Measurements from ENCODE around the gene PEAK1. TPM values are rescaled to one million over a fixed set of nuclear protein-coding genes. Genes with fewer than 3 reads are reported as not detected.
"Not testable (repeated sequence)": the region's sequence is repeated elsewhere in the genome, so short reads cannot be mapped to it uniquely, and the experiment has no call there.

PEAK1 gene
- total RNA-seq, 1 experiment from 2014 or later, result 6.4 TPM

DNA sequence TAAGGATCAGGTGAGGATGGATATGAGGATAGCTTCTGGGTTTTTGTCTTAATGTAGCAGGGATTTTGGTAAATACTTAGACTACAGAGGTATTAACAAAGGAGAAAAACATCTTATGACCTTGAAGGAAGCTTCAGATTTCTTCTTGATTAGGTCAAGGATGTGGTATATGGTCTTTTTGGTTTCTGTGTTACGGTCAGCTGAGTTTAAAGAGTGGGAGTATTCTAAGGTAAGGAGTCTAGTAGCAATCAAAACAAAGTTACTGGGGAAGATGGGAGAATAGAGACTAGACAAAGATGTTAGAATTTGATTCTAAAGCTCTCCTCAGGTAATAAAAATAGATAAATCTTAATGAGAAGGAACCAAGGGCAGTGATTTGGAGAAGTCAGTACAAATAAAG is 7.0 kb upstream of the PEAK1 start:
- no peak for DNase-seq (ENCODE audit: low read depth)
- in situ Hi-C loops (cut with HindIII; ENCODE audit: low pct_unique_long_range_greater_than_20kb, low sequenced_read_pairs), result no loop called here

DNA sequence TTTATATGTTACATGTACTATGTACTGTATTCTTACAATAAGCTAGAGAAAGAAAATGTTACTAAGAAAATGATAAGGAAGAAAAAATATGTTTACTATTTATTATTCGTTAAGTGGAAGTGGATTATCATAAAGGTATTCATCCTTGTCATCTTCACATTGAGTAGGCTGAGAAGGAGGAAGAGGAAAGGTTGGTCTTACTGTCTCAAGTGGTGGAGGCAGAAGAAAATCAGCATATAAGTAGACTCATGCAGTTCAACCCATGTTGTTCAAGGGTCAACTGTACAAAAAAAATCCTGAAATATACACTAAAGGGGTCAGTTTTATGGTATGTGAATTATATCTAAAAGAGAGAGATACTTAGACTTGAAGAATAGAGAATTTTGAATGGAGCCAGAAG is 6.5 kb upstream of the PEAK1 start:
- DNase-seq (ENCODE audit: low read depth), result no peak
- in situ Hi-C loops (cut with HindIII; ENCODE audit: low pct_unique_long_range_greater_than_20kb, low sequenced_read_pairs), result no loop called here

DNA sequence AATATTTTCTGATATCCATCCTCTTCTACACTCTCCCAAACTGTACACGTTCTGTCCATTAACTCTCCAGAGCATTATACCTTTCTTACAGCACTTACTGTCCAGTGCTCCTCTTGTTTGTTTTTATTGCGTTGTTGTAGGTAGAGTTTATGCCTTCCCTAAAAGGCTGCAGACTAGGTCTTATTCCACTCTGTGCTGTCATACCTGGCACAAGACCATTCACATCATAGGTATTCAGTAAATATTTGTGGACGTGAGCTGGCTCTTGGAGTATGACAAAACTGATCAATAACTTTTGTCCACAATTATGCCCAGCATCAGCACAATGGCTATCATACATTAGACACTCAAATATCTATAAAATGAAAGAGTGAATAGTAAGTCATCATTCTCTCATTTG is 5.2 kb upstream of the PEAK1 start:
- in situ Hi-C loops (cut with HindIII; ENCODE audit: low pct_unique_long_range_greater_than_20kb, low sequenced_read_pairs), result no loop called here
- no peak for DNase-seq (ENCODE audit: low read depth)

DNA sequence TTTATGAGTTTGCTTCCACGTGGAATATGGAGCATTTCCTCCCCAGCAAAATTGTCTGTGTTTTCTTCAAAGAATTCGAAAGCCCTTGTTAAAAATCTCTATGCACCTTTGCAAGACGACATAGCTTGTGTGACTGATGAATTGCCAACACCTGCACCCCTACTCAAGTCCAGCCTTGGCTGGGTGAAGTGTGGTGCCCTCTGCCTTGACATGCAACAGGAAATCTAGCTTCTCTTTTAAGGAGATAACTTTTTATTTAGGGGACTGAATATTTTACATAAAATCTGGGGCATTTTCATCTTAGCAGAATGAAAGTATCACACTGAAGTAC is 1.4 kb upstream of the PEAK1 start:
- in situ Hi-C loops (cut with HindIII; ENCODE audit: low pct_unique_long_range_greater_than_20kb, low sequenced_read_pairs), result no loop called here
- DNase-seq (ENCODE audit: low read depth), result no peak

DNA sequence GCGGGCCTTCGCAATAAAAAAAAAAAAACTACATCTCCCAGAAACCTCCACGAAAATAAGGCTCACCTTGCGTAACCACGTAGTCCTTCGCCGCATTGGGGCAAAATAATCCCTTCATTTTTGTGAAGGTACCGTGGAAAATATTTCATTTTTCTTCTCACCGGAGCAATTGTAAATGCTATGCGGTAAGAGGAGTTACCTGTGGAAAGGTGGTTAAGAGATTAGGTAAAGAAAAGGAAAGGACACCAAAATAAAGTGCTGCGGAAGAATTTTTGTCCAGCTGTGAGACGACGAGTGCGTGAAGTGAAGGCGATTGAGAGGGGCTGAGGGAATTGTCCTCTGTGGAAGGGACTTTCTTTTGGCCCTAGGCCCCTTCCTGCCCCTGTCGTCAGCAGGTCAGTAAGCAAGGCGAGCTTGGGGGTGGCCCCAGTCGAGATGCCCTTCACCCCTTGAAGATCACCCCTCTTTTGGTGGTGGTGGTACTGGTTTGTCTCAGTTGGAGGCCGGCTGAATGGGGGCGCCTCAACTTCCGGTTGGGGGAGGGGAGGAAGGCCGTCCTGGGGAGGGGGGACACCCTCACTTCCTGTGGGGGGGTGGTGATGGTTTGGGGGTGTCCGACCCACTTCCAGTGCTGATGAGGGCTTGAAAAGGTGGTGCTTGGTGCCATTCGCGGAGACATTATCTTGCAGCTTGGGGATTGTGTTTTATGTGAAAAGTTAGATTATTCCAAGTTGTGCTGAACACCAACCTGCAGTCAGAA is 886 bp upstream of the PEAK1 start, which contains the start of gene HMG20A:
Gene HMG20A, plus strand, starts transcription at position 279 of the 760 bp plus-strand sequence. CDS start 37,520 bp downstream, outside the sequence.
- in situ Hi-C loops (cut with HindIII; ENCODE audit: low pct_unique_long_range_greater_than_20kb, low sequenced_read_pairs), result no loop called here
- DNase-seq (ENCODE audit: low read depth), result peak; percentile 96

DNA sequence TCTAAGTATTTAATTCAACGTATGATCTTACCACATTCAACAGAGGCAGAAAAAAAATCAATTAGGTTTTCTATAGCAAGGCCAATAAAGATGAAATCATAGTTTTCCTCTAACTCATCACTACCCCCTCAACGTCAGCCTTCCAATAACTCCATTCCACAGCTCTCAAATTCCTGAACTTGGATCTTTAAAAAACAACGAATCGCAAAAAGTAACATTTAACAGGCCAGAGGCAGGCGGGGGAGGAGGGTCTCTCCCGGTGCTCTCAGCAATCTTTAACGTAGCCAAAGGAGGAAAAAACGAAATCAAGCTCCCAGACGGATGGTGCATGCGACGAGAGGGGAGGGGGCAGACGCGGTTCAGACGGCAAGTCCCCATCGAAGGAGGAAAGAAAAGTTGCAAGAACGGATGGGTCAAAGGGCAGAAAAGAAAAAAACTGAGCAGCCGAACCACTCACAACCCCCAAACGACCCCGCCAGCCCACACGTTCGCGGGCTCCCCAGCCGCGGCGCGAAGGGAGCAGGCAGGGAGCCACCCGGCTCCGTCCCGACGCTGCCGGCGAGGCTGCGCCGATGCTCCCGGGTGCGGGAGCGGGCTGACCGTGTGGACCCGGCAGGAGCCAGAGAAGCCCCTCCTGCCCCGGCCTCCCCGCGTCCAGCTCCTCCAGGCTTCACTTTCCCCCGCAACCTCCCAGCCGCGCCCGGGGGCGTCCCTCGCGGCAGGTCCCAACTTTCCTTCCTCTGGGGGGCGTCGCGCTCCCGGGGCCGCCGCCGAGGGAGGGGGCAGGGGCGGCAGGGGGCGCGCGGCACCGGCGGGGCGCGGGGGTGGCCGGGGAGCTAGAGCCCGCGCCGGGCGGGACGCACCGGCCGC is 703 bp downstream of the PEAK1 start:
- peak; percentile 26 for DNase-seq (ENCODE audit: low read depth)
- in situ Hi-C loops (cut with HindIII; ENCODE audit: low pct_unique_long_range_greater_than_20kb, low sequenced_read_pairs), result no loop called here

DNA sequence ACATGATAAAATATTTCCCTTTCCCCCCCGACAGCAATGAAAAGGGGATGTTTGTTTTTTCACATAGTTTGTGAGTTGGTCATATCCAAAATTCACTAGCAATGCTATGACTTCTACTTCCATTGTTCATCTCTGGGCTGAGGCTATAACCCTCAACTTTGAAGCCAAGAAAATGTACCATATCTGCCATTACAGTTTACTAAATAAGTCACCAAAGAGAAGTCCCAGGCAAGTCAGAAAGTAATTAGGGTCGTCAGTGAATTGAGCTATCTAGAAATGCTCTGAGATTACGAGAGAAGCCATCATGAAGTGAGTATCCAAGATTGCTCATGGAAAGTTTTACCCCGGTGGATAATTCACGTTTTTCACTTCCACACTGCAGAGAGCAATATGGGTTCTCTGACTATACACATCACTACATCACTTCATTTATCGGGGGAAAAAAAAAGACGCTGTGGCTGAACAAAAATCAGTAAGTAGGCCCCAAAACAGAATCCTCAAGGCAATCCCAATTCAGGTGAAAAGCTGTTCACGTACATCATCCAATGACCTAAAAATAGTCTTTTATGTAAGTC is 1.4 kb downstream of the PEAK1 start:
- in situ Hi-C loops (cut with HindIII; ENCODE audit: low pct_unique_long_range_greater_than_20kb, low sequenced_read_pairs), result no loop called here
- no peak for DNase-seq (ENCODE audit: low read depth)

DNA sequence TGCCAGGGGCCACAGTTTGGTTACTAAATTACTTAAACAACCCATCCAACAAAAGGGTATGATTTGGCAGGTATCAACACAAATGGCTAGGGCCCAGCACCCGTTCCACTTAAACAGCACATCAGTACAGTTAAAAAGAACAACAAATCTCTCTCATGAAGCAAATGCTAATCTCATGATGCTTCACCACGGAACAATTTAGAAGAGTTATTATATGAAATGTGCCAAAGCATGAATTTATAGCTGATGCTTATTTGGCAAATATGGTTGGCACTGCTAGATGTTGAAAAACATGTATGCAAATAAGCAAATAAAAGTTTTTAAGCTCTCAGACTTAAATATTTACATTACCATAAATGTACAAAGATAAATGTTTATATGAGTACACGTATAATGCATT is 2.3 kb downstream of the PEAK1 start:
- in situ Hi-C loops (cut with HindIII; ENCODE audit: low pct_unique_long_range_greater_than_20kb, low sequenced_read_pairs), result no loop called here
- DNase-seq (ENCODE audit: low read depth), result no peak

DNA sequence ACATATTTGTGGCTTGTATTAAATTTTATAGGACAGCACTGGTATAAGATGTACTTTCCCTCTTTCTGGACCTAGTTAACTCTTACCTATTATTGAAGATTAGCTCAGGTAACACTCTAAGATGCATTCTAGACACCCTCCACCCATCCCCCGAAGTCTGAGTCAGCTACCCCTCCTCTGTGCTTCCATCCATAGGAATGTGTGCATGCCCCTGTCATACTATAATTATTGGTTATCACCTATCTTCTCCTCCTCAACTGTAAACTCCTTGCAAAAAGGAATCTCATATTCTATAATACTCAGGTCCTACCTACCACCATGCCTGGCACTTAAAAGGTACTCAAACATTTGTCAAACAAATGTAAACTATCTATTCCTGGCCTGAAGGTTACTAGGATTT is 3.0 kb downstream of the PEAK1 start:
- no peak for DNase-seq (ENCODE audit: low read depth)
- in situ Hi-C loops (cut with HindIII; ENCODE audit: low pct_unique_long_range_greater_than_20kb, low sequenced_read_pairs), result no loop called here

DNA sequence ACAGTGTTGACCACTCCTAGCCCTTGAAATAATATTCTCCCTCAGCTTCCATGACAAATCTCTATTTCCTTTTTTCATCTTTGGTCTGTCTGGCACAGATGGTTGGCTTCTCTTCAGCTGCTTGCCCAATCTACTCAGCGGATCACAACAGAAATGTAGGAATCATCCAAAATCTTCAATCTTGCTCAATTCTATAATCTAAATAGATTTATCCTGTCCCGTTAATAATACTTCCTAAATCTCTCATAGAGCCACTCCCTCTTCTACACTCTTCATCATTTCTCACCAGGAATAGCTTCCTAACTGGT is 3.8 kb downstream of the PEAK1 start:
- in situ Hi-C loops (cut with HindIII; ENCODE audit: low pct_unique_long_range_greater_than_20kb, low sequenced_read_pairs), result no loop called here

DNA sequence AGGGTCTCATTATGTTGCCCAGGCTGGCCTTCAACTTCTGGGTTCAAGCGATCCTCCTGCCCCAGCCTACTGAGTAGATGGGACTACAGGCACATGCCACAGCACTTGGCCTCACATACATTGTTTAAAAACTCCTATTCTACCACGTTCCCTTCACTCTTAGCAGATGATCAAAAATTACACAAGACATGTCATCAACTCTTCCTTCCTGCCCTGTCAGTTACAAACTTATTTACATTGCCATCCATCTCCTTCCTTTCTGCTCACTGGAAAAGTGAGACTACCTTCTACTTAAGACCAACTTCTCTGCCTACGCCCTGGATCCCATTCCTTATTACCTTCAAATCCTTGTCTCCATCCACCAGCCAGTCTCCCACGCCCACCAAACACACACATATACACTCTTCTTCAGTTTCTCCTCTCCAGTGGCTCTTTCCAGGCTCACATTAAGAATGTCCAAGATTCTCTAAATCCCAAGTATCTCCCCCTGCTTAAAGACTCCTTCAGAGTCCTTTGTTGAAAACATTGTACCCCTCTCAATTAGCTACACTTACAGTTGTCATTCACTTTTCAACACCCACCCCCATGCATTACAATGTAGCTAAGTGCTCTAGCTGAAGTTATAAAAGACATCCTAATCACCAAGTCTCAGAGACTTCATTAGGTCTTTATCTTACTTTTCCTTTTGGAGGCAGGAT is 4.3 kb downstream of the PEAK1 start:
- DNase-seq (ENCODE audit: low read depth), result no peak
- in situ Hi-C loops (cut with HindIII; ENCODE audit: low pct_unique_long_range_greater_than_20kb, low sequenced_read_pairs), result no loop called here

More for the DNA sequence above, 3.8 kb downstream of the PEAK1 start:
- DNase-seq (ENCODE audit: low read depth), result no peak

DNA sequence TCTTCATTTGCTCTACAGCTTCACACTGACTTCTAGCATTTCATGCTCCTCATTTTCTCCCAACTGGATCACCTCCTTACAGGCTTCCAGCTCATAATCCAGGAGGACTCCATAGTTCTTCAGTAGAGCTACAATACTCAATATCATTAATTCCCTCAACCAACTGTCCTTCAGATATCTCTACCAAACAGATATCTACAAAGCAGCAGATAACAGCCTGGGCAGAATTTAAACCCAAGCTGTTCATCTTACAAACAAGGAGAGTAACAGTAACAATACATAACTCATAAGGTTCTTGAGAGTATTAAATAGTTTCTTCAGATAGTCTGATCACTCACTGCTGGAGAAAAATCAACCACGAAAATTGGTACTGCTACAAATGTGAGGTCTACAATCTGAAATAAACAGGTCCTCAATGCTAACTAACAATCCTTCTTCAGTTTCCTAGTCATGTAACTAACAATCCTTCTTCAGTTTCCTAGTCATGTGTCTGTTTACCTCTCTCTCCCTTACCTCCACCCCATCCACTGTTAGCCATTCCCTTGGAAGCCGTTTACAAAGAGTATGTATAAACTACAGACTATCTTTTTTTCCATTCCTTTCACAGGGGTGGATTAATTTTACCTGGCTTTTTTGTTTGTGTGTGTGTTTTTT is 5.0 kb downstream of the PEAK1 start:
- DNase-seq (ENCODE audit: low read depth), result no peak
- in situ Hi-C loops (cut with HindIII; ENCODE audit: low pct_unique_long_range_greater_than_20kb, low sequenced_read_pairs), result no loop called here

DNA sequence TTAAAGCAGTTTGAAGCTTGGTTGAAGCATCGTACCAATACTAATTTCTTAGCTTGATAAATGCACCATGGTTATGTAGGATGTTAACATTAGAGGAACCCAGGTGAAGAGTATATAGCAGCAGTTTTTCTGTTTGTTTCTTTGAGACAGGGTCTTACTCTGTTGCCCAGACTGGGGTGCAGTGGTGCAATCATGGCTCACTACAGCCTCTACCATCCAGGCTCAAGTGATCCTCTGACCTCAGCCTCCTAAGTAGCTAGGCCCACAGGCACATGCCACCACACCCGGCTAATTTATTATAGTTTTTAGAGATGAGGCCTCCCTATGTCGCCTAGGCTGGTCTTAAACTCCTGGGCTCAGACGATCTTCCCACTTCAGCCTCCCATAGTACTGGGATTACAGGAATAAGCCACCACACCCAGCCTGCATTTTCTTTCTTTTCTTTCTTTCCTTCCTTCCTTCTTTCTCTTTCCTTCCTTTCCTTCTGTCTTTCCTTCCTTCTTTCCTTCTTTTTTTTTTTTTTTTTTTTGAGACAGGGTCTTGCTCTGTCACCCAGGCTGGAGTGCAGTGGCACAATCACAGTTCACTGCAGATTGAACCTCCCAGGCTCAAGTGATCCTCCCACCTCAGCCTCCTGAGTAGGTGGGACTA is 6.1 kb downstream of the PEAK1 start:
- no peak for DNase-seq (ENCODE audit: low read depth)
- in situ Hi-C loops (cut with HindIII; ENCODE audit: low pct_unique_long_range_greater_than_20kb, low sequenced_read_pairs), result no loop called here

DNA sequence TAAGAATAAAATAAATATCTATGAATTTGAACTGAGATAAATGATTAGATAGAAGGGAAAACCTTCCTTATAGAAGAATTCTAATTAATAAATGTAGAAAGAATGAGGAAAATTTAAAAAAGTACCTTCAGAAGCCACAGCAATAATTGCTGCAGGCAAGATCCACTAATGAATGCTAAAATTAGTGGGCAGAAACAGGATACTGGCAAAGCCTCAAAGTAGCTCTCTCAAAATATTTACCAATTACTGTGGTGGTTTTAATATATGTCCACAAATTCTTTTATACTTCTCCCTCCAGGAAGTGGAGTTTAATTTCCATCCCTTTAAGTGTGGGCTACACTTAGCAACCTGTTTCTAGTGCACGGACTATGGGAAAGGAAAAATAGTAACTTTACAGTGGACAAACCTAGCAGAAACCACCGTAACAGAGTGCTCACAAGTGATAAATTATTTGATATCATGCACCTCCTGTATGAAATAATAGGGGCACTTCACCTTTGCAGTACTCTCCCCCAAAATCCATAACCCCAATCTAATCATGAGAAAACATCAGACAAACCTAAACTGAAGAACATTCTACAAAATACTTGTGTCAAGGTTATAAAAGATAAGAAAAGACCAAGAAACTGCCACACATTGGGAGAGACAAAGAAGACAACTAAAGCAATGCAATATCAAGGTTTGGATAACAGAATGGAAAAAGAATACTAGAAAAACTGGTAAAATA is 6.8 kb downstream of the PEAK1 start:
- no peak for DNase-seq (ENCODE audit: low read depth)
- in situ Hi-C loops (cut with HindIII; ENCODE audit: low pct_unique_long_range_greater_than_20kb, low sequenced_read_pairs), result no loop called here

DNA sequence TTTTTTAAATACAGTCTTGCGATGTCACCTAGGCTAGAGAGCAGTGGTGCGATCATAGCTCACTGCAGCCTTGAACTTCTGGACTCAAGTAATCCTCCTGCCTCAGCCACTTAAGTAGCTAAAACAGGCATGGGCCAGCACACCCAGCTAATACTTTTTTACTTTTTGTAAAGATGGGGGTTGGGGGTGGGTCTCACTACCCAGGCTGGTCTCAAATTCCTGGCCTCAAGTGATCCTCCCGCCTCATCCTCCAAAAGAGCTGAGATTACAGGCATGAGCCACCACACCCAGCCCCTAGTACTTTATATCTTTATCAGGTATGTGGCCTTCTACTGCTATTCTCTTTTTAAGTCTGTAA is 8.3 kb downstream of the PEAK1 start:
- in situ Hi-C loops (cut with HindIII; ENCODE audit: low pct_unique_long_range_greater_than_20kb, low sequenced_read_pairs), result no loop called here
- DNase-seq (ENCODE audit: low read depth), result no peak

DNA sequence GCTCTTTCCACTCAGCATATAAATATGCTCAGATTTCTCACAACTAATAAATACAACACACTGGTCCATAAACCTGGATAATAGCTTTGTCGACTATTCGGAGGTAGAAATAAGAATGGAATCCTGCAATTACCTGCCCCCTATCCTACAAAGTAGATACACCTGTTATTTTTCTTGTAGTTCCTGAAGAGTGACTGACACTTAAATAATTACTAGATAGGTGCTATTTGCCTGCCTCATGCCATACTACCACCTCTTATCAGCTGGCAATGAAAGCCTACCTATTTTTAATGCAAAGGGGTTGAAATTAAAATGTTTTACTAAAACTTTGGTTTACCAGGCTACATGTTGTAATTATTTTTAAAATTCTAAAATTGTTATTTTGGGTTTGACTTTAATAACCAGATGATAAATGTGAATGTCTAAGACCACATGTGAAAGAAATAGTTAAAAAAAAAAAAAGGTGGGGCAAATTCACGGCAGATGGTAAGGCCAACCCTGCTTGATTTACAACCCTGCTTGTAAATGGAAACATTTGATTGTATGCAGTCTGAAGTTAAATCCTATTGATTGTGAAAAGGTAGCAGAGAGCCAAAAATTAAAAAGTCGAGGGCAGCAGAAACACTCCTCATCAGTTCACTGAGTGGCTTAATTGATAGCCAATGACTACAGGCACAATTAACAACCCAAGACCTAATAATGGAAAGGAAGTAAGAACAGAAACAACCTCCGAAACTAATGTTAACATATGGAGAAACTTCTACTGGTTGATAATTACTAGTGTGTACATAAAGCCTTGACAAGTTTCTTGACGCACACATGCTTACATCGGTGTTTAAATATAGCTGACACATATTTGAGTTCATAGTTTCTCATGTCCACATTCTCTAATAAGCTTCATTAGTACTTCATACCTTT is 8.9 kb downstream of the PEAK1 start:
- no peak for DNase-seq (ENCODE audit: low read depth)
- in situ Hi-C loops (cut with HindIII; ENCODE audit: low pct_unique_long_range_greater_than_20kb, low sequenced_read_pairs), result no loop called here

DNA sequence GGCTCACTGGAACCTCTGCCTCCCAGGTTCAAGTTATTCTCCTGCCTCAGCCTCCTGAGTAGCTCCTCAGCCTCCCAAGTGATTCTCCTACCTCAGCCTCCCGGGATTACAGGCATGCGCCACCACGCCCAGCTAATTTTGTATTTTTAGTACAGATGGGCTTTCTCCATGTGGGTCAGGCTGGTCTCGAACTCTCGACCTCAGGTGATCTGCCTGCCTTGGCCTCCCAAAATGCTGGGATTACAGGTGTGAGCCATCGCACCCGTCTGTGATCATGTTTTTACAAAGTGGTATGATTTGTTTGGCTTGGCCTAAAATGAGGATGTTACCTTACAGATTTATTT is 9.8 kb downstream of the PEAK1 start:
- DNase-seq (ENCODE audit: low read depth); in situ Hi-C loops (cut with HindIII; ENCODE audit: low pct_unique_long_range_greater_than_20kb, low sequenced_read_pairs): not testable (repeated sequence)
